A549 (cell line): ENCODE results near the gene ZMYND10. TPM values are rescaled to one million over a fixed set of nuclear protein-coding genes. Genes with fewer than 3 reads are reported as not detected.

Experiments used
- ATAC-seq, 2 experiments: fragments of 200-7000 bp in 1 of 2; fragments of >200 bp in 1 of 2; cut with Nextera tagmentation in 1 of 2; cut with Tn5 transposase in 1 of 2; 3 replicates each; pipeline versions ENCODE4 v1.8.0 to v1.9.1; 2018 to 2020; ENCODE audit warnings: mild to moderate bottlenecking in 1 of 2, moderate library complexity in 1 of 2
- CTCF ChIA-PET: fragments of 300-600 bp; sonication (Branson Sonifier 250); formaldehyde crosslinking; extraction: SDS; loops from one replicate; lab custom pipeline; 2021; ENCODE audit warnings: antibody characterized with exemption, inconsistent platforms; lab: Yijun Ruan, JAX
- POLR2A ChIA-PET: fragments of 350-600 bp; formaldehyde crosslinking; extraction: SDS; loops from one replicate; lab custom pipeline; 2021; ENCODE audit warnings: antibody characterized with exemption, inconsistent platforms; lab: Yijun Ruan, JAX
- DNase-seq, 2 experiments: peaks; one replicate each; pipeline versions ENCODE4 v3.0.0 to v3.0.0-alpha.2; 2011 to 2016; ENCODE audit warnings: low read depth in 1 of 2, low spot score in 1 of 2
- FAIRE-seq: peaks from 2 replicates; lab custom pipeline; 2011; peaks lifted over from hg19 to GRCh38; lab: Jason Lieb, UNC
- H3K27ac ChIP-seq, 2 experiments: fragments of >200 bp; sonication (Bioruptor Twin); formaldehyde crosslinking; 3 replicates each; pipeline ENCODE4 v1.5.1; 2016 to 2017
- H3K4me1 ChIP-seq: fragments of >200 bp; sonication (Bioruptor Twin); formaldehyde crosslinking; 3 replicates; pipeline ENCODE4 v1.6.1; 2016
- H3K4me2 ChIP-seq: fragments of >200 bp; sonication (Bioruptor Twin); formaldehyde crosslinking; 3 replicates; pipeline ENCODE4 v1.6.1; 2016
- H3K4me3 ChIP-seq: fragments of >200 bp; sonication (Bioruptor Twin); formaldehyde crosslinking; 3 replicates; pipeline ENCODE4 v1.5.1; 2016
- H3K9me3 ChIP-seq: fragments of >200 bp; sonication (Bioruptor Twin); formaldehyde crosslinking; 3 replicates; pipeline ENCODE4 v1.6.1; 2016
- ATOH8 ChIP-seq: fragments of 250-450 bp; sonication (Bioruptor Pico); IDR thresholded peaks from 2 replicates; pipeline ENCODE4 v1.5.0; 2020; ENCODE audit warnings: low read depth, mild to moderate bottlenecking, moderate library complexity
- BHLHE40 ChIP-seq: IDR thresholded peaks from 2 replicates; pipeline ENCODE4 v1.6.1; 2012; ENCODE audit warnings: low read depth, low read length, inconsistent platforms
- CEBPB ChIP-seq, 2 experiments: fragments of >200 bp in 1 of 2; sonication (Bioruptor Twin) in 1 of 2; formaldehyde crosslinking in 1 of 2; IDR thresholded peaks; 2 replicates each; pipeline ENCODE4 v1.6.1; 2012 to 2016
- CHD2 ChIP-seq: fragments of 150-350 bp; IDR thresholded peaks from 2 replicates; pipeline ENCODE4 v1.6.1; 2014; ENCODE audit warnings: low read length; ENCODE audit not compliant: partially characterized antibody
- CHD4 ChIP-seq: fragments of 200-600 bp; sonication (generic); IDR thresholded peaks from 2 replicates; pipeline ENCODE4 v1.6.1; 2016; ENCODE audit warnings: antibody characterized with exemption, mild to moderate bottlenecking, borderline replicate concordance
- EHF ChIP-seq: fragments of 250-450 bp; sonication (Bioruptor Pico); IDR thresholded peaks from 2 replicates; pipeline ENCODE4 v1.5.0; 2020; ENCODE audit warnings: mild to moderate bottlenecking
- EHMT2 ChIP-seq: fragments of 200-600 bp; sonication (generic); IDR thresholded peaks from 2 replicates; pipeline ENCODE4 v1.6.1; 2016; ENCODE audit warnings: antibody characterized with exemption, low read depth, mild to moderate bottlenecking, moderate library complexity
- FOSL2 ChIP-seq, 2 experiments: fragments of 450-650 bp in 1 of 2; fragments of >200 bp in 1 of 2; sonication (Bioruptor Twin) in 1 of 2; formaldehyde crosslinking; IDR thresholded peaks; 2 replicates each; pipeline versions ENCODE4 v1.5.0 to v1.6.1; 2016 to 2020; ENCODE audit warnings: mild to moderate bottlenecking in 1 of 2, moderate library complexity in 1 of 2
- GATA3 ChIP-seq: IDR thresholded peaks from 2 replicates; pipeline ENCODE4 v1.6.1; 2012; ENCODE audit warnings: borderline replicate concordance
- HDAC2 ChIP-seq: fragments of 200-600 bp; sonication (generic); IDR thresholded peaks from 2 replicates; pipeline ENCODE4 v1.6.1; 2016
- HOXB13 ChIP-seq: fragments of 250-450 bp; sonication (Bioruptor Pico); IDR thresholded peaks from 2 replicates; pipeline ENCODE4 v1.5.0; 2020; ENCODE audit warnings: low read depth, mild to moderate bottlenecking, moderate library complexity
- HOXB5 ChIP-seq: fragments of 250-450 bp; sonication (Bioruptor Pico); IDR thresholded peaks from 2 replicates; pipeline ENCODE4 v1.5.0; 2020; ENCODE audit warnings: mild to moderate bottlenecking, moderate library complexity
- KDM5A ChIP-seq: fragments of 200-600 bp; sonication (generic); IDR thresholded peaks from 2 replicates; pipeline ENCODE4 v1.6.1; 2016; ENCODE audit warnings: antibody characterized with exemption, mild to moderate bottlenecking
- MAFK ChIP-seq: fragments of 450-650 bp; IDR thresholded peaks from 2 replicates; pipeline ENCODE4 v1.6.1; 2014; ENCODE audit not compliant: partially characterized antibody
- MAX ChIP-seq: IDR thresholded peaks from 2 replicates; pipeline ENCODE4 v1.6.1; 2012
- MYC ChIP-seq: IDR thresholded peaks from 2 replicates; pipeline ENCODE4 v1.6.1; 2012; ENCODE audit warnings: mild to moderate bottlenecking, inconsistent platforms, low read length, improper control_type of control experiment, borderline replicate concordance
- NFE2L2 ChIP-seq: fragments of 150-350 bp; conservative IDR thresholded peaks from 2 replicates; pipeline ENCODE4 v1.6.1; 2014; ENCODE audit warnings: low read length
- NR3C1 ChIP-seq: fragments of >200 bp; sonication (Bioruptor Twin); formaldehyde crosslinking; IDR thresholded peaks from 3 replicates; pipeline ENCODE4 v1.6.1; 2017
- PHF8 ChIP-seq: fragments of 200-600 bp; sonication (generic); IDR thresholded peaks from 2 replicates; pipeline ENCODE4 v1.6.1; 2016; ENCODE audit warnings: low read depth, mild to moderate bottlenecking, antibody characterized with exemption, moderate library complexity, borderline replicate concordance
- POLR2A ChIP-seq: IDR thresholded peaks from 2 replicates; pipeline ENCODE4 v1.6.1; 2012; ENCODE audit warnings: mild to moderate bottlenecking, low read length
- RAD21 ChIP-seq, 2 experiments: fragments of >200 bp in 1 of 2; sonication (Bioruptor Twin) in 1 of 2; formaldehyde crosslinking in 1 of 2; IDR thresholded peaks in 1 of 2; conservative IDR thresholded peaks in 1 of 2; 2 replicates in 1 of 2; 3 replicates in 1 of 2; pipeline ENCODE4 v1.6.1; 2012 to 2018; ENCODE audit warnings: inconsistent platforms in 1 of 2
- RCOR1 ChIP-seq: fragments of 150-350 bp; IDR thresholded peaks from 2 replicates; pipeline ENCODE4 v1.6.1; 2014; ENCODE audit warnings: antibody characterized with exemption, low read length, low read depth
- RNF2 ChIP-seq: fragments of 200-600 bp; sonication (generic); IDR thresholded peaks from 2 replicates; pipeline ENCODE4 v1.6.1; 2016; ENCODE audit warnings: low read depth, mild to moderate bottlenecking, antibody characterized with exemption, moderate library complexity, borderline replicate concordance
- SMC3 ChIP-seq: fragments of >200 bp; sonication (Bioruptor Twin); formaldehyde crosslinking; IDR thresholded peaks from 3 replicates; pipeline ENCODE4 v1.6.1; 2018; ENCODE audit warnings: inconsistent platforms
- TFCP2L1 ChIP-seq: fragments of 250-450 bp; sonication (Bioruptor Pico); IDR thresholded peaks from 2 replicates; pipeline ENCODE4 v1.5.0; 2021; ENCODE audit warnings: mild to moderate bottlenecking
- TP53 ChIP-seq: fragments of 250-450 bp; sonication (Bioruptor Pico); IDR thresholded peaks from 2 replicates; pipeline ENCODE4 v1.5.0; 2021; ENCODE audit warnings: mild to moderate bottlenecking, moderate library complexity
- ZSCAN20 ChIP-seq: fragments of 250-450 bp; sonication (Bioruptor Pico); IDR thresholded peaks from 2 replicates; pipeline ENCODE4 v1.8.0; 2022; ENCODE audit warnings: mild to moderate bottlenecking, moderate library complexity
- WGBS: methylation state at CpG from one replicate; pipeline ENCODE4 v1.1.6; 2017; ENCODE audit errors: missing lambda C conversion rate; 5-methylcytosine and 5-hydroxymethylcytosine counted together
- polyA plus RNA-seq, 4 experiments: library from polyadenylated mRNA; depleted of rRNA in 3 of 4; stranded (reverse); fragments of >200 nt; fragmentation: RNase III in 1 of 4; extraction: RNeasy Plus Mini Kit Qiagen cat#74134 plus additional on column Dnase treatment in 1 of 4; gene quantifications; 2 replicates in 3 of 4; 3 replicates in 1 of 4; pipeline ENCODE4 v1.2.3, GENCODE V29; 2011 to 2017
- TF ChIP-seq, protein P1 (sequence below): IDR thresholded peaks from 2 replicates; pipeline ENCODE4 v1.6.1; 2012
- TF ChIP-seq, protein P2 (sequence below): fragments of 200-600 bp; sonication (generic); IDR thresholded peaks from 2 replicates; pipeline ENCODE4 v1.6.1; 2016; ENCODE audit warnings: antibody characterized with exemption, mild to moderate bottlenecking, moderate library complexity
- TF ChIP-seq, protein P3 (sequence below): fragments of >200 bp; sonication (Bioruptor Twin); formaldehyde crosslinking; IDR thresholded peaks from 3 replicates; pipeline ENCODE4 v1.6.1; 2016
- TF ChIP-seq, protein P4 (sequence below): IDR thresholded peaks from 2 replicates; pipeline ENCODE4 v1.6.1; 2012; ENCODE audit warnings: low read depth, borderline replicate concordance
- TF ChIP-seq, protein P5 (sequence below): fragments of >200 bp; sonication (Bioruptor Twin); formaldehyde crosslinking; IDR thresholded peaks from 3 replicates; pipeline ENCODE4 v1.5.1; 2016

The ZMYND10 gene
- polyA plus RNA-seq, 2 of the 4 experiments (the other 2 are of a cell fraction), result 0.43 to 0.77 TPM

- CTCF ChIA-PET, result interaction anchor here (0.6 to 5.3 kb wide), 23 partner anchors 9 to 1118 kb away, joined by 3 to 60 read pairs (median 4); partner anchors contain the start of gene CISH
- Histone ChIP-seq H3K4me2 (no peak overlapping the region), H3K27ac (no peak overlapping the region), H3K4me3 (no peak overlapping the region), H3K4me1 (peaks cover 20% of the 10 kb centered on the region; the same call in 2 of the 3 replicates), H3K9me3 (no peaks in the 10 kb centered on the region)
- 16% methylated on average over 10 of the region's 14 CpGs for WGBS
- FAIRE-seq (no peak), ATAC-seq (peak in 1 of 2 experiments; percentile 12; a peak in 2 of 6 replicates), DNase-seq (peak; percentile 55 to 62)
- POLR2A ChIA-PET, result interaction anchor here (0.6 to 3.2 kb wide), 5 partner anchors 10 to 869 kb away, joined by 3 to 12 read pairs (median 5); no protein-coding TSS in a partner anchor
- TF ChIP-seq PHF8 (no peak), MYC (no peak), HOXB5 (CRISPR knock-in tag) (no peak), HDAC2 (no peak), MAFK (no peak), SMC3 (peak; percentile 26; the same call in 1 of the 3 replicates), MAX (no peak), HOXB13 (CRISPR knock-in tag) (no peak), EHF (CRISPR knock-in tag) (no peak), BHLHE40 (no peak), GATA3 (no peak), RAD21 (conservative IDR thresholded peaks at IDR 0.05 in 1 of 2, IDR thresholded peaks at IDR 0.05 in 1 of 2) (peak; percentile 54 to 61), TP53 (CRISPR knock-in tag) (no peak), FOSL2 (IDR thresholded peaks at IDR 0.05) (no peak), FOSL2 (CRISPR knock-in tag; IDR thresholded peaks at IDR 0.05) (peak; percentile 59), CEBPB (IDR thresholded peaks at IDR 0.05) (no peak), CHD2 (no peak), ATOH8 (CRISPR knock-in tag) (no peak), TFCP2L1 (CRISPR knock-in tag) (no peak), ZSCAN20 (no peak), RNF2 (no peak), NR3C1 (no peak), CHD4 (no peak), EHMT2 (no peak), POLR2A (no peak), KDM5A (no peak), NFE2L2 (no peak), RCOR1 (no peak)
- TF ChIP-seq, protein P1, sequence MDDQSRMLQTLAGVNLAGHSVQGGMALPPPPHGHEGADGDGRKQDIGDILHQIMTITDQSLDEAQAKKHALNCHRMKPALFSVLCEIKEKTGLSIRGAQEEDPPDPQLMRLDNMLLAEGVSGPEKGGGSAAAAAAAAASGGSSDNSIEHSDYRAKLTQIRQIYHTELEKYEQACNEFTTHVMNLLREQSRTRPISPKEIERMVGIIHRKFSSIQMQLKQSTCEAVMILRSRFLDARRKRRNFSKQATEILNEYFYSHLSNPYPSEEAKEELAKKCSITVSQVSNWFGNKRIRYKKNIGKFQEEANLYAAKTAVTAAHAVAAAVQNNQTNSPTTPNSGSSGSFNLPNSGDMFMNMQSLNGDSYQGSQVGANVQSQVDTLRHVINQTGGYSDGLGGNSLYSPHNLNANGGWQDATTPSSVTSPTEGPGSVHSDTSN, result no peak
- TF ChIP-seq, protein P2, sequence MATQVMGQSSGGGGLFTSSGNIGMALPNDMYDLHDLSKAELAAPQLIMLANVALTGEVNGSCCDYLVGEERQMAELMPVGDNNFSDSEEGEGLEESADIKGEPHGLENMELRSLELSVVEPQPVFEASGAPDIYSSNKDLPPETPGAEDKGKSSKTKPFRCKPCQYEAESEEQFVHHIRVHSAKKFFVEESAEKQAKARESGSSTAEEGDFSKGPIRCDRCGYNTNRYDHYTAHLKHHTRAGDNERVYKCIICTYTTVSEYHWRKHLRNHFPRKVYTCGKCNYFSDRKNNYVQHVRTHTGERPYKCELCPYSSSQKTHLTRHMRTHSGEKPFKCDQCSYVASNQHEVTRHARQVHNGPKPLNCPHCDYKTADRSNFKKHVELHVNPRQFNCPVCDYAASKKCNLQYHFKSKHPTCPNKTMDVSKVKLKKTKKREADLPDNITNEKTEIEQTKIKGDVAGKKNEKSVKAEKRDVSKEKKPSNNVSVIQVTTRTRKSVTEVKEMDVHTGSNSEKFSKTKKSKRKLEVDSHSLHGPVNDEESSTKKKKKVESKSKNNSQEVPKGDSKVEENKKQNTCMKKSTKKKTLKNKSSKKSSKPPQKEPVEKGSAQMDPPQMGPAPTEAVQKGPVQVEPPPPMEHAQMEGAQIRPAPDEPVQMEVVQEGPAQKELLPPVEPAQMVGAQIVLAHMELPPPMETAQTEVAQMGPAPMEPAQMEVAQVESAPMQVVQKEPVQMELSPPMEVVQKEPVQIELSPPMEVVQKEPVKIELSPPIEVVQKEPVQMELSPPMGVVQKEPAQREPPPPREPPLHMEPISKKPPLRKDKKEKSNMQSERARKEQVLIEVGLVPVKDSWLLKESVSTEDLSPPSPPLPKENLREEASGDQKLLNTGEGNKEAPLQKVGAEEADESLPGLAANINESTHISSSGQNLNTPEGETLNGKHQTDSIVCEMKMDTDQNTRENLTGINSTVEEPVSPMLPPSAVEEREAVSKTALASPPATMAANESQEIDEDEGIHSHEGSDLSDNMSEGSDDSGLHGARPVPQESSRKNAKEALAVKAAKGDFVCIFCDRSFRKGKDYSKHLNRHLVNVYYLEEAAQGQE, result no peak
- TF ChIP-seq, protein P3, sequence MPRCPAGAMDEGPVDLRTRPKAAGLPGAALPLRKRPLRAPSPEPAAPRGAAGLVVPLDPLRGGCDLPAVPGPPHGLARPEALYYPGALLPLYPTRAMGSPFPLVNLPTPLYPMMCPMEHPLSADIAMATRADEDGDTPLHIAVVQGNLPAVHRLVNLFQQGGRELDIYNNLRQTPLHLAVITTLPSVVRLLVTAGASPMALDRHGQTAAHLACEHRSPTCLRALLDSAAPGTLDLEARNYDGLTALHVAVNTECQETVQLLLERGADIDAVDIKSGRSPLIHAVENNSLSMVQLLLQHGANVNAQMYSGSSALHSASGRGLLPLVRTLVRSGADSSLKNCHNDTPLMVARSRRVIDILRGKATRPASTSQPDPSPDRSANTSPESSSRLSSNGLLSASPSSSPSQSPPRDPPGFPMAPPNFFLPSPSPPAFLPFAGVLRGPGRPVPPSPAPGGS, result no peak
- TF ChIP-seq, protein P4, sequence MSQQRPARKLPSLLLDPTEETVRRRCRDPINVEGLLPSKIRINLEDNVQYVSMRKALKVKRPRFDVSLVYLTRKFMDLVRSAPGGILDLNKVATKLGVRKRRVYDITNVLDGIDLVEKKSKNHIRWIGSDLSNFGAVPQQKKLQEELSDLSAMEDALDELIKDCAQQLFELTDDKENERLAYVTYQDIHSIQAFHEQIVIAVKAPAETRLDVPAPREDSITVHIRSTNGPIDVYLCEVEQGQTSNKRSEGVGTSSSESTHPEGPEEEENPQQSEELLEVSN, result no peak
- TF ChIP-seq, protein P5, sequence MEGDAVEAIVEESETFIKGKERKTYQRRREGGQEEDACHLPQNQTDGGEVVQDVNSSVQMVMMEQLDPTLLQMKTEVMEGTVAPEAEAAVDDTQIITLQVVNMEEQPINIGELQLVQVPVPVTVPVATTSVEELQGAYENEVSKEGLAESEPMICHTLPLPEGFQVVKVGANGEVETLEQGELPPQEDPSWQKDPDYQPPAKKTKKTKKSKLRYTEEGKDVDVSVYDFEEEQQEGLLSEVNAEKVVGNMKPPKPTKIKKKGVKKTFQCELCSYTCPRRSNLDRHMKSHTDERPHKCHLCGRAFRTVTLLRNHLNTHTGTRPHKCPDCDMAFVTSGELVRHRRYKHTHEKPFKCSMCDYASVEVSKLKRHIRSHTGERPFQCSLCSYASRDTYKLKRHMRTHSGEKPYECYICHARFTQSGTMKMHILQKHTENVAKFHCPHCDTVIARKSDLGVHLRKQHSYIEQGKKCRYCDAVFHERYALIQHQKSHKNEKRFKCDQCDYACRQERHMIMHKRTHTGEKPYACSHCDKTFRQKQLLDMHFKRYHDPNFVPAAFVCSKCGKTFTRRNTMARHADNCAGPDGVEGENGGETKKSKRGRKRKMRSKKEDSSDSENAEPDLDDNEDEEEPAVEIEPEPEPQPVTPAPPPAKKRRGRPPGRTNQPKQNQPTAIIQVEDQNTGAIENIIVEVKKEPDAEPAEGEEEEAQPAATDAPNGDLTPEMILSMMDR, result peak; percentile 58
These were observed 1.8 kb upstream of the ZMYND10 start for GRCh38 chr3:50347187-50347813.
